Activated CD4-positive, alpha-beta T cell treated with anti-CD3 and anti-CD28 coated beads, Interleukin-2, amount 10 ng/mL, durations not matched to agents 24 days and 14 days (primary cell): ENCODE measurements around the gene CARD19. TPM values are rescaled to one million over a fixed set of nuclear protein-coding genes. Genes with fewer than 3 reads are reported as not detected.

Source experiments
- DNase-seq: peaks from one replicate; pipeline ENCODE4 v3.0.0; 2022
- H3K27ac Mint-ChIP-seq: one replicate; pipeline ENCODE4 v1.8.0; 2022; ENCODE audit warnings: mild to moderate bottlenecking, mixed read lengths
- H3K27me3 Mint-ChIP-seq: one replicate; pipeline ENCODE4 v1.8.0; 2022; ENCODE audit warnings: mixed read lengths
- H3K36me3 Mint-ChIP-seq: one replicate; pipeline ENCODE4 v1.8.0; 2022; ENCODE audit warnings: low read depth, mild to moderate bottlenecking, mixed read lengths
- H3K4me1 Mint-ChIP-seq: one replicate; pipeline ENCODE4 v1.8.0; 2021; ENCODE audit warnings: mixed read lengths
- H3K4me3 Mint-ChIP-seq: one replicate; pipeline ENCODE4 v1.8.0; 2022; ENCODE audit warnings: mild to moderate bottlenecking, moderate library complexity, mixed read lengths
- H3K9me3 Mint-ChIP-seq: one replicate; pipeline ENCODE4 v1.8.0; 2021; ENCODE audit warnings: mixed read lengths
- intact Hi-C: fragments of 100-400 bp; cut with micrococcal nuclease; formaldehyde crosslinking; loops from one replicate; pipeline ENCODE4 v1.15.1; 2023
- total RNA-seq: library from RNA; stranded (reverse); gene quantifications from 2 replicates; pipeline ENCODE4 v1.2.3, GENCODE V29; 2022

Gene CARD19
- total RNA-seq, 1 donor from 2014 or later, result 44.0 TPM

GRCh38 chr9:93128011-93128714 lies 32.1 kb downstream of the CARD19 start:
- intact Hi-C loops, result no loop called here
- Mint-ChIP-seq H3K4me3 (peak overlapping the region; percentile 37), H3K27ac (peak overlapping the region; percentile 79), H3K27me3 (no peaks in the 10 kb centered on the region), H3K4me1 (peaks cover 59% of the 10 kb centered on the region), H3K36me3 (peaks cover 65% of the 10 kb centered on the region), H3K9me3 (no peaks in the 10 kb centered on the region)
- no peak for DNase-seq

- intact Hi-C loops, result no loop called here
- DNase-seq, result no peak
- H3K27me3 Mint-ChIP-seq, result no peaks in the 10 kb centered on the region
- peaks cover 62% of the 10 kb centered on the region for H3K4me1 Mint-ChIP-seq
- H3K9me3 Mint-ChIP-seq, result no peaks in the 10 kb centered on the region
- H3K27ac Mint-ChIP-seq, result peak overlapping the region; percentile 79
- peaks cover 60% of the 10 kb centered on the region for H3K36me3 Mint-ChIP-seq
- peak overlapping the region; percentile 34 for H3K4me3 Mint-ChIP-seq
These were observed 32.8 kb downstream of the CARD19 start for GRCh38 chr9:93128715-93129224.

GRCh38 chr9:93129286-93129685 lies 33.3 kb downstream of the CARD19 start:
- Mint-ChIP-seq H3K4me1 (peaks cover 62% of the 10 kb centered on the region), H3K27me3 (no peaks in the 10 kb centered on the region), H3K4me3 (no peak overlapping the region), H3K27ac (peak overlapping the region; percentile 48), H3K9me3 (no peaks in the 10 kb centered on the region), H3K36me3 (peaks cover 55% of the 10 kb centered on the region)
- intact Hi-C loops, result no loop called here
- DNase-seq, result no peak

- no peak for DNase-seq
- peak overlapping the region; percentile 93 for H3K4me3 Mint-ChIP-seq
- peaks cover 66% of the 10 kb centered on the region for H3K4me1 Mint-ChIP-seq
- intact Hi-C loops, result no loop called here
- peak overlapping the region; percentile 74 for H3K27ac Mint-ChIP-seq
- H3K9me3 Mint-ChIP-seq, result no peaks in the 10 kb centered on the region
- no peaks in the 10 kb centered on the region for H3K27me3 Mint-ChIP-seq
- H3K36me3 Mint-ChIP-seq, result peaks cover 49% of the 10 kb centered on the region
These were observed 33.9 kb downstream of the CARD19 start for GRCh38 chr9:93129691-93130500.

- DNase-seq, result no peak
- Mint-ChIP-seq H3K27ac (peak overlapping the region; percentile 93), H3K36me3 (peaks cover 41% of the 10 kb centered on the region), H3K4me1 (peaks cover 68% of the 10 kb centered on the region), H3K4me3 (peak overlapping the region; percentile 93), H3K9me3 (no peaks in the 10 kb centered on the region), H3K27me3 (no peaks in the 10 kb centered on the region)
- intact Hi-C loops, result no loop called here
These were observed 35.0 kb downstream of the CARD19 start for GRCh38 chr9:93130861-93131481.

GRCh38 chr9:93131599-93132286 lies 35.7 kb downstream of the CARD19 start:
- Mint-ChIP-seq H3K9me3 (no peaks in the 10 kb centered on the region), H3K27ac (peak overlapping the region; percentile 93), H3K27me3 (no peaks in the 10 kb centered on the region), H3K4me1 (peaks cover 68% of the 10 kb centered on the region), H3K36me3 (peaks cover 35% of the 10 kb centered on the region), H3K4me3 (peak overlapping the region; percentile 93)
- no peak for DNase-seq
- intact Hi-C loops, result no loop called here

GRCh38 chr9:93132287-93132927 lies 36.4 kb downstream of the CARD19 start:
- Mint-ChIP-seq H3K27ac (peak overlapping the region; percentile 93), H3K4me3 (peak overlapping the region; percentile 93), H3K9me3 (no peaks in the 10 kb centered on the region), H3K27me3 (no peaks in the 10 kb centered on the region), H3K36me3 (peaks cover 34% of the 10 kb centered on the region), H3K4me1 (peaks cover 62% of the 10 kb centered on the region)
- intact Hi-C loops, result no loop called here
- no peak for DNase-seq

GRCh38 chr9:93132946-93133680 lies 37.1 kb downstream of the CARD19 start:
- DNase-seq, result peak; percentile 74
- intact Hi-C loops, result loop anchor here (1.0 kb wide), 1 partner anchor 23 kb away; no protein-coding TSS in a partner anchor
- Mint-ChIP-seq H3K4me3 (peak overlapping the region; percentile 93), H3K4me1 (peaks cover 62% of the 10 kb centered on the region), H3K27ac (peak overlapping the region; percentile 93), H3K9me3 (no peaks in the 10 kb centered on the region), H3K27me3 (no peaks in the 10 kb centered on the region), H3K36me3 (peaks cover 34% of the 10 kb centered on the region)

GRCh38 chr9:93133681-93134014 lies 37.6 kb downstream of the CARD19 start:
- intact Hi-C loops, result loop anchor here (1.0 to 2.0 kb wide), 6 partner anchors 13 to 433 kb away; partner anchors contain the start of genes CARD19 and FAM120AOS
- Mint-ChIP-seq H3K9me3 (no peaks in the 10 kb centered on the region), H3K36me3 (peaks cover 30% of the 10 kb centered on the region), H3K27ac (peak overlapping the region; percentile 93), H3K27me3 (no peaks in the 10 kb centered on the region), H3K4me3 (peak overlapping the region; percentile 93), H3K4me1 (peaks cover 62% of the 10 kb centered on the region)
- DNase-seq, result peak; percentile 87

- peak; percentile 97 for DNase-seq
- intact Hi-C loops, result loop anchor here (1.0 to 2.0 kb wide), 5 partner anchors 12 to 432 kb away; partner anchors contain the start of genes CARD19 and FAM120AOS
- H3K27ac Mint-ChIP-seq, result peak within 1 kb of the TSS; percentile 97
- no peaks in the 10 kb centered on the region for H3K27me3 Mint-ChIP-seq
- no peaks in the 10 kb centered on the region for H3K9me3 Mint-ChIP-seq
- H3K36me3 Mint-ChIP-seq, result peaks cover 28% of the 10 kb centered on the region
- H3K4me1 Mint-ChIP-seq, result peaks cover 60% of the 10 kb centered on the region
- peak within 1 kb of the TSS; percentile 93 for H3K4me3 Mint-ChIP-seq
These were observed 38.2 kb downstream of the CARD19 start, which contains the start of gene NINJ1 for GRCh38 chr9:93134015-93134739. TSS of gene NINJ1 (minus strand) at chr9:93134251. CDS start at chr9:93134217, 34 bp downstream.

- Mint-ChIP-seq H3K4me3 (peak overlapping the region; percentile 81), H3K27ac (peak overlapping the region; percentile 97), H3K4me1 (peaks cover 58% of the 10 kb centered on the region), H3K27me3 (no peaks in the 10 kb centered on the region), H3K9me3 (no peaks in the 10 kb centered on the region), H3K36me3 (peaks cover 27% of the 10 kb centered on the region)
- intact Hi-C loops, result loop anchor here (1.0 to 2.0 kb wide), 5 partner anchors 11 to 431 kb away; partner anchors contain the start of genes CARD19 and FAM120AOS
- DNase-seq, result no peak
These were observed 38.9 kb downstream of the CARD19 start for GRCh38 chr9:93134740-93135444.
